ENCODE measurements around the gene ALKBH5. TPM values are rescaled to one million over a fixed set of nuclear protein-coding genes. Genes with fewer than 3 reads are reported as not detected.

The ALKBH5 gene
- total RNA-seq, 2 experiments from 2014 or later, result 99.3 to 125 TPM

DNA sequence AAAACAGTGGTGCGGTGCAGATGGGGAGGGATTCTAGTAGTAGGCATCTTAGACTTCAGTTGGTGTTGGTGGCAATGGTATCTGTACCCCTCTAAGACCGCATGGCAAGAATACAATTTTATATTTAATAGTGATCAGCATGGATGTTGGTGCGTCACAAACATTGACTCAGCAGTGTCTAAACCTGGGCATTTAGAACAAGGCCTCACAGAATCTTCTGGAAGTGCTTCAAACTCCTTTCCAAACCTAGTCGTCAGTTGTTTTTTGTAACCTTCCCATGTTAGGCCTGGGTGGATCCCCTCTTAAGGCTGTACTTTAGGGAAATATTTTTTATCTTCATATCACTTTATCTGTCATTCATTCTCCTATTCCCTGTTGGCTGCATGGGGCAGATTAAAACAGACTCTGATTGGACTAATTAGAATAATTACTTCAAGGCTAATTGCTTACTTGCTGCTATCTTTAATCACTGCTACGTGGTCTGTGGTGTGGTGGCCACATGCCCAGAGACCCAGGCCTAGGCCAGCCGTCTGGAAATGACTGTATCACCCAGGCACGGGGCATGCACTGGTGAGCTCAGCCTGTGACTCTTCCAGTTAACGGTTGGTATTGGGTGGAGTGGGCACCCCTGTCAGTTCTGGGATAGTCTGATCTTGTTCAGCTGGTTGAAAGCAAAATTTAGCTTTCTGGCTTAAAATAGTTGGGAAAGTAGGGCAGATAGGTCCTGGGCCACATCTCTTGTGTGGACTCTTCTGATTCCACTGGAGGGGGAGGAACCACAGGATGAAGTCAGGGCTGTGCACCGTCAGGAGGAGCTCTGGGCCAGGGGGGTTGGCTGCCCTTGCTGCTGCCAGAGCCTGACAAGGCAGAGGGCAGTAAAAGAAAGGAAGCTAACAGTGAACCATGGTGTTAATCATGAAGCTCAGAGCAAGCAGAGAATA is 4.5 kb downstream of the ALKBH5 start:
- Histone ChIP-seq H3K9me3 (ENCODE audit: low read length) (no peaks in the 10 kb centered on the region), H3K4me2 (ENCODE audit: low read length) (peak overlapping the region; percentile 97), H3K27ac (ENCODE audit: low read depth, low read length, poor library complexity, severe bottlenecking) (no peak overlapping the region), H3K79me2 (ENCODE audit: insufficient read depth, low read depth, low read length) (peaks cover 92% of the 10 kb centered on the region), H2AFZ (ENCODE audit: low read length) (no peak overlapping the region), H3K36me3 (ENCODE audit: insufficient read depth, low read length) (peaks cover 82% of the 10 kb centered on the region), H3K9me2 (ENCODE audit: insufficient read depth, low read length) (no peaks in the 10 kb centered on the region), H3K4me3 (ENCODE audit: low read depth, low read length, poor library complexity, severe bottlenecking) (peak overlapping the region; percentile 84), H4K20me1 (ENCODE audit: insufficient read depth, low read length) (peaks cover 36% of the 10 kb centered on the region), H3K4me1 (ENCODE audit: insufficient read depth, low read length, poor library complexity, severe bottlenecking) (peaks cover 23% of the 10 kb centered on the region)
- BruUV-seq (replicated peaks), result no TSS peak
- intact Hi-C loops (cut with micrococcal nuclease; ENCODE audit: unreplicated experiment), result no loop called here
- ChIA-PET POLR2A (interaction anchor here (1.2 kb wide), 1 partner anchor 9 kb away, joined by 3 read pairs; no protein-coding TSS in a partner anchor), CTCF (ENCODE audit: unreplicated experiment) (interaction anchor here (1.1 kb wide), 1 partner anchor 9 kb away, joined by 5 read pairs; no protein-coding TSS in a partner anchor)
- no peak for DNase-seq (ENCODE audit: low spot score)
- no peak for TF ChIP-seq EZH2phosphoT487 (IDR thresholded peaks at IDR 0.05; ENCODE audit: borderline replicate concordance, low read depth, low read length)
- TF ChIP-seq, protein P1, sequence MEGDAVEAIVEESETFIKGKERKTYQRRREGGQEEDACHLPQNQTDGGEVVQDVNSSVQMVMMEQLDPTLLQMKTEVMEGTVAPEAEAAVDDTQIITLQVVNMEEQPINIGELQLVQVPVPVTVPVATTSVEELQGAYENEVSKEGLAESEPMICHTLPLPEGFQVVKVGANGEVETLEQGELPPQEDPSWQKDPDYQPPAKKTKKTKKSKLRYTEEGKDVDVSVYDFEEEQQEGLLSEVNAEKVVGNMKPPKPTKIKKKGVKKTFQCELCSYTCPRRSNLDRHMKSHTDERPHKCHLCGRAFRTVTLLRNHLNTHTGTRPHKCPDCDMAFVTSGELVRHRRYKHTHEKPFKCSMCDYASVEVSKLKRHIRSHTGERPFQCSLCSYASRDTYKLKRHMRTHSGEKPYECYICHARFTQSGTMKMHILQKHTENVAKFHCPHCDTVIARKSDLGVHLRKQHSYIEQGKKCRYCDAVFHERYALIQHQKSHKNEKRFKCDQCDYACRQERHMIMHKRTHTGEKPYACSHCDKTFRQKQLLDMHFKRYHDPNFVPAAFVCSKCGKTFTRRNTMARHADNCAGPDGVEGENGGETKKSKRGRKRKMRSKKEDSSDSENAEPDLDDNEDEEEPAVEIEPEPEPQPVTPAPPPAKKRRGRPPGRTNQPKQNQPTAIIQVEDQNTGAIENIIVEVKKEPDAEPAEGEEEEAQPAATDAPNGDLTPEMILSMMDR (conservative IDR thresholded peaks at IDR 0.05; ENCODE audit: low read length), result no peak

GRCh38 chr17:18190628-18191235 is 7.1 kb downstream of the ALKBH5 start:
- TF ChIP-seq, protein P1 (conservative IDR thresholded peaks at IDR 0.05; ENCODE audit: low read length), result no peak
- no peak for TF ChIP-seq EZH2phosphoT487 (IDR thresholded peaks at IDR 0.05; ENCODE audit: borderline replicate concordance, low read depth, low read length)
- peaks cover 23% of the 10 kb centered on the region for H3K4me1 ChIP-seq (ENCODE audit: insufficient read depth, low read length, poor library complexity, severe bottlenecking)
- no TSS peak for BruUV-seq (replicated peaks)
- DNase-seq (ENCODE audit: low spot score), result no peak
- H3K4me3 ChIP-seq (ENCODE audit: low read depth, low read length, poor library complexity, severe bottlenecking), result no peak overlapping the region
- H3K4me2 ChIP-seq (ENCODE audit: low read length), result no peak overlapping the region
- intact Hi-C loops (cut with micrococcal nuclease; ENCODE audit: unreplicated experiment), result no loop called here
- peaks cover 86% of the 10 kb centered on the region for H3K79me2 ChIP-seq (ENCODE audit: insufficient read depth, low read depth, low read length)
- ChIA-PET CTCF (ENCODE audit: unreplicated experiment) (no interaction called here), POLR2A (interaction anchor here (0.6 kb wide), 2 partner anchors 11 to 144 kb away, joined by 4 to 9 read pairs; no protein-coding TSS in a partner anchor)
- no peak overlapping the region for H3K27ac ChIP-seq (ENCODE audit: low read depth, low read length, poor library complexity, severe bottlenecking)
- no peaks in the 10 kb centered on the region for H3K9me3 ChIP-seq (ENCODE audit: low read length)
- H2AFZ ChIP-seq (ENCODE audit: low read length), result no peak overlapping the region
- H3K36me3 ChIP-seq (ENCODE audit: insufficient read depth, low read length), result peaks cover 94% of the 10 kb centered on the region
- peaks cover 33% of the 10 kb centered on the region for H4K20me1 ChIP-seq (ENCODE audit: insufficient read depth, low read length)
- no peaks in the 10 kb centered on the region for H3K9me2 ChIP-seq (ENCODE audit: insufficient read depth, low read length)

Measured in OCI-LY7 (cell line).